AG10803 (cell line): Measurements from ENCODE around the gene MYO18B.

Source experiments
- DNase-seq: peaks from one replicate; pipeline ENCODE4 v3.0.0; 2010; ENCODE audit warnings: low read depth
- H3K4me3 ChIP-seq: 2 replicates; pipeline ENCODE4 v1.5.1; 2011; ENCODE audit warnings: mild to moderate bottlenecking, low read length, control low read depth
- CTCF ChIP-seq: conservative IDR thresholded peaks from 2 replicates; pipeline ENCODE4 v1.5.1; 2011; ENCODE audit warnings: mild to moderate bottlenecking, low read length, control low read depth, inconsistent platforms

Gene MYO18B

GRCh38 chr22:25775531-25775930 lies 33.5 kb downstream of the MYO18B start:
- peak; percentile 6 for DNase-seq
- H3K4me3 ChIP-seq, result no peak overlapping the region
- no peak for TF ChIP-seq CTCF

GRCh38 chr22:25777411-25777810 lies 35.4 kb downstream of the MYO18B start:
- H3K4me3 ChIP-seq, result no peak overlapping the region
- TF ChIP-seq CTCF, result no peak
- no peak for DNase-seq

GRCh38 chr22:25777870-25778269 lies 35.9 kb downstream of the MYO18B start:
- no peak overlapping the region for H3K4me3 ChIP-seq
- DNase-seq, result peak; percentile 49

GRCh38 chr22:25779426-25779825 lies 37.4 kb downstream of the MYO18B start:
- H3K4me3 ChIP-seq, result no peak overlapping the region

More at GRCh38 chr22:25777870-25778269, 35.9 kb downstream of the MYO18B start:
- TF ChIP-seq CTCF, result peak; percentile 61

GRCh38 chr22:25779890-25780289 lies 37.9 kb downstream of the MYO18B start:
- DNase-seq, result no peak
- H3K4me3 ChIP-seq, result no peak overlapping the region
- no peak for TF ChIP-seq CTCF

More at GRCh38 chr22:25779426-25779825, 37.4 kb downstream of the MYO18B start:
- DNase-seq, result no peak
- no peak for TF ChIP-seq CTCF

GRCh38 chr22:25780673-25781072 lies 38.7 kb downstream of the MYO18B start:
- DNase-seq, result no peak
- no peak for TF ChIP-seq CTCF
- H3K4me3 ChIP-seq, result no peak overlapping the region

GRCh38 chr22:25781801-25782200 lies 39.8 kb downstream of the MYO18B start:
- no peak for TF ChIP-seq CTCF
- H3K4me3 ChIP-seq, result no peak overlapping the region
- no peak for DNase-seq
